Keratinocyte (primary cell): Measurements from ENCODE around the gene JPT1. TPM values are rescaled to one million over a fixed set of nuclear protein-coding genes. Genes with fewer than 3 reads are reported as not detected.
"Not testable (repeated sequence)": the region's sequence is repeated elsewhere in the genome, so short reads cannot be mapped to it uniquely, and the experiment has no call there.

Source experiments
- DNase-seq: peaks from one replicate; pipeline ENCODE4 v3.0.0-alpha.2; 2011; ENCODE audit warnings: low read depth, missing footprints, low spot score
- FAIRE-seq: peaks from 2 replicates; lab custom pipeline; 2011; peaks lifted over from hg19 to GRCh38; lab: Jason Lieb, UNC
- H2AFZ ChIP-seq: 2 replicates; pipeline ENCODE4 v1.6.0; 2012; ENCODE audit warnings: low read length, control low read depth, inconsistent platforms; ENCODE audit not compliant: control insufficient read depth
- H3K27ac ChIP-seq: 2 replicates; pipeline ENCODE4 v1.5.1; 2011; ENCODE audit warnings: low read length; ENCODE audit not compliant: control insufficient read depth, insufficient read depth
- H3K27me3 ChIP-seq: 3 replicates; pipeline ENCODE4 v1.6.0; 2011; ENCODE audit warnings: low read length; ENCODE audit not compliant: control insufficient read depth, insufficient read depth; ENCODE audit errors: extremely low read depth
- H3K36me3 ChIP-seq, 2 experiments: 2 replicates in 1 of 2; 3 replicates in 1 of 2; pipeline ENCODE4 v1.5.1; 2011; ENCODE audit warnings: low read length in 2 of 2, mild to moderate bottlenecking in 1 of 2; ENCODE audit not compliant: control insufficient read depth in 2 of 2, insufficient read depth in 2 of 2; ENCODE audit errors: extremely low read depth in 1 of 2
- H3K4me1 ChIP-seq: 3 replicates; pipeline ENCODE4 v1.5.1; 2011; ENCODE audit warnings: low read length; ENCODE audit not compliant: control insufficient read depth, insufficient read depth; ENCODE audit errors: extremely low read depth
- H3K4me2 ChIP-seq: 3 replicates; pipeline ENCODE4 v1.6.0; 2011; ENCODE audit warnings: low read depth, low read length; ENCODE audit not compliant: control insufficient read depth, insufficient read depth; ENCODE audit errors: extremely low read depth
- H3K4me3 ChIP-seq, 3 experiments: fragments of 200-600 bp in 1 of 3; sonication (generic) in 1 of 3; 2 replicates in 2 of 3; 3 replicates in 1 of 3; pipeline ENCODE4 v1.5.1; 2011 to 2016; ENCODE audit warnings: low read length in 3 of 3, mild to moderate bottlenecking in 3 of 3, control low read depth in 2 of 3, inconsistent platforms in 1 of 3, low read depth in 1 of 3, mixed read lengths in 1 of 3, mixed run types in 1 of 3, moderate library complexity in 1 of 3; ENCODE audit not compliant: control insufficient read depth in 2 of 3, insufficient read depth in 2 of 3; ENCODE audit errors: extremely low read depth in 1 of 3
- H3K79me2 ChIP-seq: 2 replicates; pipeline ENCODE4 v1.6.0; 2012; ENCODE audit warnings: low read length; ENCODE audit not compliant: control insufficient read depth, insufficient read depth
- H3K9ac ChIP-seq: 3 replicates; pipeline ENCODE4 v1.6.0; 2011; ENCODE audit warnings: low read length; ENCODE audit not compliant: control insufficient read depth, insufficient read depth; ENCODE audit errors: extremely low read depth
- H3K9me1 ChIP-seq: 3 replicates; pipeline ENCODE4 v1.6.0; 2011; ENCODE audit warnings: low read length; ENCODE audit not compliant: control insufficient read depth, insufficient read depth; ENCODE audit errors: extremely low read depth
- H3K9me3 ChIP-seq: 2 replicates; pipeline ENCODE4 v1.5.1; 2012; ENCODE audit warnings: low read depth, low read length; ENCODE audit not compliant: control insufficient read depth
- H4K20me1 ChIP-seq: 3 replicates; pipeline ENCODE4 v1.6.0; 2011; ENCODE audit warnings: low read length; ENCODE audit not compliant: control insufficient read depth, insufficient read depth; ENCODE audit errors: extremely low read depth
- CTCF ChIP-seq, 3 experiments: IDR thresholded peaks in 1 of 3; conservative IDR thresholded peaks in 1 of 3; optimal IDR thresholded peaks in 1 of 3; 2 replicates in 2 of 3; 3 replicates in 1 of 3; pipeline versions ENCODE3 to v1.5.1; 2011; ENCODE audit warnings: low read length in 3 of 3, mild to moderate bottlenecking in 3 of 3, moderate library complexity in 2 of 3, control low read depth in 1 of 3, inconsistent platforms in 1 of 3; ENCODE audit not compliant: insufficient read depth in 2 of 3; ENCODE audit errors: extremely low read depth in 1 of 3
- EZH2 ChIP-seq: IDR thresholded peaks from one replicate; pipeline ENCODE4 v1.6.1; 2012; ENCODE audit warnings: inconsistent platforms, mild to moderate bottlenecking, low read length, moderate library complexity
- dilution Hi-C: fragments of 300-500 bp; cut with MboI; formaldehyde crosslinking; loops from one replicate; pipeline ENCODE4 v1.7.0; 2020; ENCODE audit warnings: low sequenced_read_pairs; ENCODE audit not compliant: extremely low pct_ligation_motif_present
- polyA plus RNA-seq, 5 experiments: library from polyadenylated mRNA; depleted of rRNA in 3 of 5; stranded (reverse) in 3 of 5; stranded (forward) in 1 of 5; unstranded in 1 of 5; fragments of >200 nt; gene quantifications; 1 replicate in 1 of 5; 2 replicates in 3 of 5; 3 replicates in 1 of 5; pipeline versions ENCODE4 v1.2.1 to v1.2.3, GENCODE V29; 2011 to 2012; ENCODE audit warnings: missing spikeins in 2 of 5, low read depth in 1 of 5, low replicate concordance in 1 of 5

JPT1 gene
- polyA plus RNA-seq, 1 donor (not counting 4 experiments of a cell fraction or from before 2014, with no cell fraction given), result 142 TPM

GRCh38 chr17:75160211-75160610 lies 5.9 kb upstream of the JPT1 start:
- Histone ChIP-seq H3K9me3 (no peaks in the 10 kb centered on the region), H3K4me2 (no peak overlapping the region), H3K36me3 (peaks cover 0 to 3% of the 10 kb centered on the region in 2 experiments), H3K27me3 (no peaks in the 10 kb centered on the region), H3K4me3 (no peak overlapping the region), H2AFZ (no peak overlapping the region), H4K20me1 (no peaks in the 10 kb centered on the region), H3K4me1 (peaks cover 30% of the 10 kb centered on the region), H3K27ac (peak overlapping the region; percentile 92), H3K79me2 (no peaks in the 10 kb centered on the region), H3K9ac (peak overlapping the region; percentile 56), H3K9me1 (no peaks in the 10 kb centered on the region)
- no peak for FAIRE-seq
- dilution Hi-C loops, result no loop called here
- no peak for DNase-seq
- no peak for TF ChIP-seq EZH2
- no peak for TF ChIP-seq CTCF (optimal IDR thresholded peaks at IDR 0.05 in 1 of 3, IDR thresholded peaks at IDR 0.05 in 1 of 3, conservative IDR thresholded peaks at IDR 0.05 in 1 of 3; ENCODE audit: extremely low read depth in 1 of 3, insufficient read depth in 2 of 3, low read length in 3 of 3)

GRCh38 chr17:75159196-75160031 lies 5.1 kb upstream of the JPT1 start:
- H3K4me2 ChIP-seq, result peak overlapping the region; percentile 22
- DNase-seq, result no peak
- H3K9ac ChIP-seq, result peak overlapping the region; percentile 56

GRCh38 chr17:75158480-75158879 lies 4.2 kb upstream of the JPT1 start:
- H3K79me2 ChIP-seq, H3K9me3 ChIP-seq, H2AFZ ChIP-seq, DNase-seq, H3K4me3 ChIP-seq, H4K20me1 ChIP-seq, H3K27me3 ChIP-seq, H3K36me3 ChIP-seq, FAIRE-seq, dilution Hi-C loops, H3K9me1 ChIP-seq: not testable (repeated sequence)
- H3K4me2 ChIP-seq, result peak overlapping the region; percentile 12
- peaks cover 37% of the 10 kb centered on the region for H3K4me1 ChIP-seq
- peak overlapping the region; percentile 92 for H3K27ac ChIP-seq
- H3K9ac ChIP-seq, result peak overlapping the region; percentile 40

More at GRCh38 chr17:75159196-75160031, 5.1 kb upstream of the JPT1 start:
- no peaks in the 10 kb centered on the region for H4K20me1 ChIP-seq
- no peaks in the 10 kb centered on the region for H3K9me3 ChIP-seq
- H3K27ac ChIP-seq, result peak overlapping the region; percentile 92
- H3K9me1 ChIP-seq, result peaks cover 4% of the 10 kb centered on the region
- dilution Hi-C loops, result no loop called here
- TF ChIP-seq EZH2, result no peak
- no peak for TF ChIP-seq CTCF (optimal IDR thresholded peaks at IDR 0.05 in 1 of 3, IDR thresholded peaks at IDR 0.05 in 1 of 3, conservative IDR thresholded peaks at IDR 0.05 in 1 of 3; ENCODE audit: extremely low read depth in 1 of 3, insufficient read depth in 2 of 3, low read length in 3 of 3)
- H3K79me2 ChIP-seq, result no peaks in the 10 kb centered on the region
- no peak overlapping the region for H3K4me3 ChIP-seq
- no peak overlapping the region for H2AFZ ChIP-seq
- H3K36me3 ChIP-seq, result peaks cover 0 to 3% of the 10 kb centered on the region in 2 experiments
- peak; percentile 55 for FAIRE-seq
- no peaks in the 10 kb centered on the region for H3K27me3 ChIP-seq
- H3K4me1 ChIP-seq, result peaks cover 37% of the 10 kb centered on the region
